IMR-90 (cell line): ENCODE results near the gene NTRK2. TPM values are rescaled to one million over a fixed set of nuclear protein-coding genes. Genes with fewer than 3 reads are reported as not detected.

ENCODE experiments used
- ATAC-seq: fragments of 200-7000 bp; cut with Tn5 transposase; 2 replicates; pipeline ENCODE4 v1.9.1; 2020; ENCODE audit warnings: low read depth, mild to moderate bottlenecking, moderate library complexity
- BruUV-seq: library from RNA; stranded (reverse); fragments of 400-500 nt; replicated peaks from 2 replicates; lab custom pipeline; 2021; lab: Mats Ljungman, UMichigan
- CTCF ChIA-PET: fragments of 300-600 bp; formaldehyde crosslinking; extraction: SDS; loops from one replicate; lab custom pipeline; 2021; ENCODE audit warnings: antibody characterized with exemption; lab: Yijun Ruan, JAX
- POLR2A ChIA-PET: fragments of 300-600 bp; sonication (Branson Sonifier 250); formaldehyde crosslinking; loops from one replicate; lab custom pipeline; 2022; ENCODE audit warnings: antibody characterized with exemption; ENCODE audit not compliant: unreplicated experiment; lab: Charles Lee
- DNase-seq: peaks from one replicate; pipeline ENCODE4 v3.0.0; 2013
- H2AFZ ChIP-seq: replicated peaks from 2 replicates; pipeline ENCODE3; 2013; ENCODE audit warnings: low read length, mild to moderate bottlenecking; ENCODE audit not compliant: poor library complexity
- H2AK5ac ChIP-seq: 2 replicates; pipeline ENCODE4 v1.6.1; 2013; ENCODE audit warnings: low read depth, low read length, inconsistent platforms
- H2AK9ac ChIP-seq: replicated peaks from 2 replicates; pipeline ENCODE3; 2013; ENCODE audit warnings: mild to moderate bottlenecking, low read depth, low read length, moderate library complexity; ENCODE audit not compliant: poor library complexity
- H2BK120ac ChIP-seq: 2 replicates; pipeline ENCODE4 v1.6.1; 2013; ENCODE audit warnings: low read depth, low read length, inconsistent platforms
- H2BK15ac ChIP-seq: 3 replicates; pipeline ENCODE4 v1.6.1; 2013; ENCODE audit warnings: low read depth, low read length, inconsistent platforms
- H2BK20ac ChIP-seq: 2 replicates; pipeline ENCODE4 v1.6.1; 2013; ENCODE audit warnings: low read depth, mild to moderate bottlenecking, inconsistent platforms, low read length, moderate library complexity
- H2BK5ac ChIP-seq: 2 replicates; pipeline ENCODE4 v1.6.1; 2013; ENCODE audit warnings: mild to moderate bottlenecking, low read depth, low read length, inconsistent platforms; ENCODE audit not compliant: poor library complexity, severe bottlenecking
- H3K14ac ChIP-seq: replicated peaks from 2 replicates; pipeline ENCODE4 v1.6.1; 2013; ENCODE audit warnings: low read depth, low read length, inconsistent platforms
- H3K18ac ChIP-seq: 2 replicates; pipeline ENCODE4 v1.6.1; 2013; ENCODE audit warnings: low read depth, low read length, control low read depth
- H3K23ac ChIP-seq: 2 replicates; pipeline ENCODE4 v1.6.1; 2013; ENCODE audit warnings: low read depth, low read length, inconsistent platforms
- H3K27ac ChIP-seq: 2 replicates; pipeline ENCODE4 v1.5.1; 2013; ENCODE audit warnings: mild to moderate bottlenecking, control low read depth, low read length; ENCODE audit not compliant: insufficient read depth
- H3K27me3 ChIP-seq: 2 replicates; pipeline ENCODE4 v1.6.1; 2013; ENCODE audit warnings: low read length; ENCODE audit not compliant: control insufficient read depth, insufficient read depth
- H3K36me3 ChIP-seq: 2 replicates; pipeline ENCODE4 v1.6.1; 2013; ENCODE audit warnings: low read length, mixed read lengths; ENCODE audit not compliant: control insufficient read depth, insufficient read depth
- H3K4ac ChIP-seq: 2 replicates; pipeline ENCODE4 v1.6.1; 2013; ENCODE audit warnings: low read depth, low read length, inconsistent platforms
- H3K4me1 ChIP-seq: 2 replicates; pipeline ENCODE4 v1.6.1; 2013; ENCODE audit warnings: low read length, mixed read lengths; ENCODE audit not compliant: control insufficient read depth, insufficient read depth
- H3K4me2 ChIP-seq: 2 replicates; pipeline ENCODE4 v1.6.1; 2013; ENCODE audit warnings: low read depth, mild to moderate bottlenecking, control low read depth, low read length, moderate library complexity
- H3K4me3 ChIP-seq: 2 replicates; pipeline ENCODE4 v1.5.1; 2013; ENCODE audit warnings: low read depth, mild to moderate bottlenecking, control low read depth, low read length, moderate library complexity; ENCODE audit not compliant: insufficient read depth
- H3K56ac ChIP-seq: 2 replicates; pipeline ENCODE4 v1.6.1; 2013; ENCODE audit warnings: low read length, inconsistent platforms; ENCODE audit not compliant: insufficient read depth; ENCODE audit errors: extremely low read depth
- H3K79me1 ChIP-seq, 2 experiments: 2 replicates each; pipeline ENCODE4 v1.6.1; 2013; ENCODE audit warnings: low read length in 2 of 2, inconsistent platforms in 1 of 2, low read depth in 1 of 2
- H3K9ac ChIP-seq: 2 replicates; pipeline ENCODE4 v1.6.1; 2013; ENCODE audit warnings: low read depth, low read length, control low read depth
- H3K9me1 ChIP-seq: 2 replicates; pipeline ENCODE4 v1.6.1; 2013; ENCODE audit warnings: low read length, inconsistent platforms; ENCODE audit not compliant: insufficient read depth
- H3K9me3 ChIP-seq: 2 replicates; pipeline ENCODE4 v1.6.1; 2013; ENCODE audit warnings: low read length; ENCODE audit not compliant: control insufficient read depth, insufficient read depth
- H4K20me1 ChIP-seq: 2 replicates; pipeline ENCODE4 v1.6.1; 2013; ENCODE audit warnings: low read length, inconsistent platforms; ENCODE audit not compliant: insufficient read depth
- H4K5ac ChIP-seq: 2 replicates; pipeline ENCODE4 v1.6.1; 2013; ENCODE audit warnings: mild to moderate bottlenecking, low read depth, low read length, control low read depth
- H4K8ac ChIP-seq, 2 experiments: 2 replicates each; pipeline ENCODE4 v1.6.1; 2013; ENCODE audit warnings: low read depth in 2 of 2, low read length in 2 of 2, control low read depth in 1 of 2, inconsistent platforms in 1 of 2
- H4K91ac ChIP-seq: 2 replicates; pipeline ENCODE4 v1.6.1; 2013; ENCODE audit warnings: low read depth, low read length, inconsistent platforms; ENCODE audit not compliant: insufficient read depth
- NFE2L2 ChIP-seq: fragments of 150-350 bp; IDR thresholded peaks from 2 replicates; pipeline ENCODE4 v1.6.1; 2016; ENCODE audit warnings: low read depth, mild to moderate bottlenecking, low read length
- WGBS, 2 experiments: methylation state at CpG; one replicate each; pipeline versions ENCODE4 v1.1.5 to v1.1.7; 2013; ENCODE audit warnings: missing lambda C conversion rate in 2 of 2; ENCODE audit not compliant: insufficient read length in 1 of 2; ENCODE audit errors: extremely low coverage in 2 of 2; 5-methylcytosine and 5-hydroxymethylcytosine counted together
- dilution Hi-C: fragments of 300-500 bp; cut with HindIII; formaldehyde crosslinking; loops from one replicate; pipeline ENCODE4 v1.14.3; 2018; ENCODE audit warnings: low sequenced_read_pairs; ENCODE audit not compliant: unreplicated experiment
- in situ Hi-C: fragments of 300-500 bp; cut with MboI; formaldehyde crosslinking; loops from 3 replicates; pipeline ENCODE4 v1.14.3; 2019; ENCODE audit warnings: low sequenced_read_pairs, inconsistent platforms, mixed read lengths
- intact Hi-C: fragments of 100-400 bp; cut with micrococcal nuclease; formaldehyde crosslinking; loops from 2 replicates; pipeline ENCODE4 v1.10.0; 2022
- polyA plus RNA-seq, 3 experiments: library from polyadenylated mRNA; depleted of rRNA; stranded (reverse); fragments of >200 nt; gene quantifications; 2 replicates each; pipeline ENCODE4 v1.2.3, GENCODE V29; 2012; ENCODE audit warnings: low replicate concordance in 1 of 3
- total RNA-seq: library from RNA; depleted of rRNA; stranded (reverse); fragments of >200 nt; gene quantifications from 2 replicates; pipeline ENCODE4 v1.2.3, GENCODE V29; 2012

The NTRK2 gene
- total and polyA plus RNA-seq, 2 of the 4 experiments (the other 2 are of a cell fraction): under 0.01 to 0.02 TPM

DNA sequence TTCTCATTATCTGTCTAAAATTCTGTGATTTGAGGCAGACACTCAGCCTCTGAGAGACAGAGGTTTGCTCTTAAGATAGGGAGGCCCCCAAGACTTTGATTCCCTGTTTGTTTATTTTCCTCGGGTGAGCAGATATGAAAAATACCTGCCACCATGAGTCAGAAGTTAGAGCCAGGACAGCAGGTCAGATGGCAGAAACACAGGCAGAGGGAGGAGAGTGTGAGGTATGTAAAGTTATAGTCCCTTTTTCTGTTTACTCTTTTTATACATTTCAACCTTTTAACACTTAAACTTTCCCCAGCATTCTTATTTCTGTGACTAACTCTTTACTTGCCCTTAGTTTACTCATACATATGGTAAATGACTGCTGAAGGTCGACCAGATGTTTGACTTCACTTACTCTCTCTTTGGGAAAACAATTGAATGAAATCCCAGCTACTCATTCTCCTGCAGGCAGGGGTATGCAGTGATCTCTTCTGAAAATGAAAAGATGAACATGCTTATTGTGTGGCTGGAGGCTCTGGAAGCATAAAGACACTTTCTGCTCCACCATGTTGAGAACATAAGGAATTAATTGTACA, 383.8 kb downstream of the NTRK2 start:
- H3K4me1 ChIP-seq: no peaks in the 10 kb centered on the region
- H2AK5ac ChIP-seq: no peak overlapping the region
- dilution Hi-C loops: no loop called here
- peaks cover 16% of the 10 kb centered on the region; the same call in 1 of the 2 replicates for H3K9me3 ChIP-seq
- H2BK5ac ChIP-seq: no peak overlapping the region
- H2BK20ac ChIP-seq: no peak overlapping the region
- no CpG with 5 or more reads among the region's 2 CpGs for WGBS, 2 experiments
- no peak for ATAC-seq
- H3K9me1 ChIP-seq: no peaks in the 10 kb centered on the region
- POLR2A ChIA-PET: no interaction called here
- H2BK120ac ChIP-seq: no peak overlapping the region
- no peak overlapping the region for H4K5ac ChIP-seq
- no peak overlapping the region for H3K4me2 ChIP-seq
- H2AK9ac ChIP-seq: no peak overlapping the region
- H3K36me3 ChIP-seq: no peaks in the 10 kb centered on the region
- H4K91ac ChIP-seq: no peak overlapping the region
- no peak for TF ChIP-seq NFE2L2
- H3K56ac ChIP-seq: no peak overlapping the region
- H3K27me3 ChIP-seq: no peaks in the 10 kb centered on the region
- H2BK15ac ChIP-seq: no peak overlapping the region
- no peak overlapping the region for H3K9ac ChIP-seq
- H4K20me1 ChIP-seq: no peaks in the 10 kb centered on the region
- intact Hi-C loops: no loop called here
- no peak overlapping the region for H3K18ac ChIP-seq
- no peak overlapping the region for H2AFZ ChIP-seq
- no peak overlapping the region for H3K27ac ChIP-seq
- no peak overlapping the region for H4K8ac ChIP-seq
- no peak for DNase-seq
- no TSS peak for BruUV-seq
- no peak overlapping the region for H3K23ac ChIP-seq
- CTCF ChIA-PET: no interaction called here
- H3K79me1 ChIP-seq: no peaks in the 10 kb centered on the region
- H3K14ac ChIP-seq: no peak overlapping the region
- H3K4ac ChIP-seq: no peak overlapping the region
- no peak overlapping the region for H3K4me3 ChIP-seq
- in situ Hi-C loops: no loop called here
